T-helper 2 cell treated with Interferon-gamma antibody and Interleukin-4, amounts not matched to agents 5 μg/mL and 100 μg/mL, for 36 hours (primary cell): ENCODE data around the gene QRICH1.
A peak's percentile ranks its signal among the peaks of the same experiment; 100 is the strongest.

Experiments used
- DNase-seq: peaks from one replicate; pipeline ENCODE4 v3.0.0; 2021; ENCODE audit warnings: low spot score
- H3K27ac Mint-ChIP-seq: one replicate; pipeline ENCODE4 v1.8.0; 2021; ENCODE audit warnings: mild to moderate bottlenecking, mixed read lengths
- H3K27me3 Mint-ChIP-seq: one replicate; pipeline ENCODE4 v1.8.0; 2021; ENCODE audit warnings: low read depth, mixed read lengths
- H3K36me3 Mint-ChIP-seq: one replicate; pipeline ENCODE4 v1.8.0; 2021; ENCODE audit warnings: low read depth, mixed read lengths
- H3K4me1 Mint-ChIP-seq: one replicate; pipeline ENCODE4 v1.8.0; 2021; ENCODE audit warnings: low read depth, mixed read lengths
- H3K4me3 Mint-ChIP-seq: one replicate; pipeline ENCODE4 v1.8.0; 2022; ENCODE audit warnings: mild to moderate bottlenecking, moderate library complexity, mixed read lengths
- H3K9me3 Mint-ChIP-seq: one replicate; pipeline ENCODE4 v1.8.0; 2021; ENCODE audit warnings: mixed read lengths

Gene QRICH1

GRCh38 chr3:49023775-49024174, 70.1 kb downstream of the QRICH1 start:
- DNase-seq, result no peak
- Mint-ChIP-seq H3K4me3 (peak overlapping the region; percentile 95), H3K36me3 (peaks cover 67% of the 10 kb centered on the region), H3K27me3 (no peaks in the 10 kb centered on the region), H3K27ac (peak overlapping the region; percentile 55), H3K9me3 (no peaks in the 10 kb centered on the region), H3K4me1 (peaks cover 42% of the 10 kb centered on the region)

- Mint-ChIP-seq H3K4me3 (peak overlapping the region; percentile 95), H3K36me3 (peaks cover 61% of the 10 kb centered on the region), H3K27me3 (no peaks in the 10 kb centered on the region), H3K27ac (peak overlapping the region; percentile 99), H3K9me3 (no peaks in the 10 kb centered on the region), H3K4me1 (peaks cover 36% of the 10 kb centered on the region)
- DNase-seq, result no peak
Observed at GRCh38 chr3:49022688-49023171, 71.1 kb downstream of the QRICH1 start.

GRCh38 chr3:49021813-49022687, 71.8 kb downstream of the QRICH1 start, which contains the start of gene NDUFAF3:
NDUFAF3 (plus strand) TSS chr3:49022121; CDS start chr3:49022145, 24 bp downstream.
- H3K4me3 Mint-ChIP-seq, result peak within 1 kb of the TSS; percentile 95
- peaks cover 54% of the 10 kb centered on the region for H3K36me3 Mint-ChIP-seq
- peaks cover 32% of the 10 kb centered on the region for H3K4me1 Mint-ChIP-seq
- no peaks in the 10 kb centered on the region for H3K27me3 Mint-ChIP-seq
- H3K27ac Mint-ChIP-seq, result peak within 1 kb of the TSS; percentile 99
- peak; percentile 93 for DNase-seq
- no peaks in the 10 kb centered on the region for H3K9me3 Mint-ChIP-seq

- H3K4me1 Mint-ChIP-seq, result peaks cover 28% of the 10 kb centered on the region
- H3K36me3 Mint-ChIP-seq, result peaks cover 46% of the 10 kb centered on the region
- H3K9me3 Mint-ChIP-seq, result no peaks in the 10 kb centered on the region
- no peaks in the 10 kb centered on the region for H3K27me3 Mint-ChIP-seq
- peak; percentile 99 for DNase-seq
- H3K4me3 Mint-ChIP-seq, result peak overlapping the region; percentile 95
- peak overlapping the region; percentile 99 for H3K27ac Mint-ChIP-seq
Observed at GRCh38 chr3:49021213-49021812, 72.6 kb downstream of the QRICH1 start.

- Mint-ChIP-seq H3K4me1 (peaks cover 23% of the 10 kb centered on the region), H3K27ac (peak overlapping the region; percentile 99), H3K9me3 (no peaks in the 10 kb centered on the region), H3K36me3 (peaks cover 43% of the 10 kb centered on the region), H3K27me3 (no peaks in the 10 kb centered on the region), H3K4me3 (peak overlapping the region; percentile 95)
- DNase-seq, result peak; percentile 53
Observed at GRCh38 chr3:49020330-49021212, 73.3 kb downstream of the QRICH1 start.

- H3K27me3 Mint-ChIP-seq, result no peaks in the 10 kb centered on the region
- peaks cover 23% of the 10 kb centered on the region for H3K4me1 Mint-ChIP-seq
- no peaks in the 10 kb centered on the region for H3K9me3 Mint-ChIP-seq
- peak overlapping the region; percentile 90 for H3K27ac Mint-ChIP-seq
- no peak for DNase-seq
- H3K36me3 Mint-ChIP-seq, result peaks cover 43% of the 10 kb centered on the region
- peak overlapping the region; percentile 95 for H3K4me3 Mint-ChIP-seq
Observed at GRCh38 chr3:49019941-49020329, 73.9 kb downstream of the QRICH1 start.

- Mint-ChIP-seq H3K4me1 (peaks cover 16% of the 10 kb centered on the region), H3K27ac (peak overlapping the region; percentile 92), H3K27me3 (no peaks in the 10 kb centered on the region), H3K9me3 (no peaks in the 10 kb centered on the region), H3K4me3 (peak overlapping the region; percentile 95), H3K36me3 (peaks cover 38% of the 10 kb centered on the region)
- no peak for DNase-seq
Observed at GRCh38 chr3:49018707-49019006, 75.2 kb downstream of the QRICH1 start.

- Mint-ChIP-seq H3K4me3 (peak within 1 kb of the TSS; percentile 95), H3K4me1 (peaks cover 14% of the 10 kb centered on the region), H3K9me3 (no peaks in the 10 kb centered on the region), H3K36me3 (peaks cover 34% of the 10 kb centered on the region), H3K27me3 (no peaks in the 10 kb centered on the region), H3K27ac (peak within 1 kb of the TSS; percentile 92)
- peak; percentile 74 for DNase-seq
Observed at GRCh38 chr3:49017971-49018706, 75.7 kb downstream of the QRICH1 start, which contains the start of gene DALRD3. DALRD3 (minus strand) TSS chr3:49018580; CDS start chr3:49018564, 16 bp downstream.

GRCh38 chr3:49017229-49017970, 76.5 kb downstream of the QRICH1 start:
- H3K4me3 Mint-ChIP-seq, result peak overlapping the region; percentile 95
- no peak for DNase-seq
- H3K4me1 Mint-ChIP-seq, result peaks cover 10% of the 10 kb centered on the region
- H3K36me3 Mint-ChIP-seq, result peaks cover 27% of the 10 kb centered on the region
- no peaks in the 10 kb centered on the region for H3K9me3 Mint-ChIP-seq
- H3K27me3 Mint-ChIP-seq, result no peaks in the 10 kb centered on the region
- peak overlapping the region; percentile 76 for H3K27ac Mint-ChIP-seq

- peak overlapping the region; percentile 76 for H3K27ac Mint-ChIP-seq
- peak overlapping the region; percentile 95 for H3K4me3 Mint-ChIP-seq
- H3K27me3 Mint-ChIP-seq, result no peaks in the 10 kb centered on the region
- H3K4me1 Mint-ChIP-seq, result peaks cover 10% of the 10 kb centered on the region
- H3K36me3 Mint-ChIP-seq, result peaks cover 30% of the 10 kb centered on the region
- no peaks in the 10 kb centered on the region for H3K9me3 Mint-ChIP-seq
- no peak for DNase-seq
Observed at GRCh38 chr3:49016414-49017228, 77.2 kb downstream of the QRICH1 start.

- H3K27ac Mint-ChIP-seq, result peak overlapping the region; percentile 45
- no peaks in the 10 kb centered on the region for H3K9me3 Mint-ChIP-seq
- peaks cover 27% of the 10 kb centered on the region for H3K36me3 Mint-ChIP-seq
- H3K4me3 Mint-ChIP-seq, result peak overlapping the region; percentile 51
- no peaks in the 10 kb centered on the region for H3K27me3 Mint-ChIP-seq
- H3K4me1 Mint-ChIP-seq, result peaks cover 10% of the 10 kb centered on the region
- no peak for DNase-seq
Observed at GRCh38 chr3:49015765-49016164, 78.1 kb downstream of the QRICH1 start.

- Mint-ChIP-seq H3K27ac (no peak overlapping the region), H3K9me3 (no peaks in the 10 kb centered on the region), H3K36me3 (peaks cover 24% of the 10 kb centered on the region), H3K4me1 (peaks cover 9% of the 10 kb centered on the region), H3K4me3 (peak overlapping the region; percentile 6), H3K27me3 (no peaks in the 10 kb centered on the region)
- DNase-seq, result no peak
Observed at GRCh38 chr3:49015072-49015471, 78.8 kb downstream of the QRICH1 start.
